Uterus (tissue), 2 donors: ENCODE results near the gene PHF14.

Experiments
- POLR2A ChIP-seq, 2 donors: fragments of 450-650 bp; IDR thresholded peaks; one replicate each; pipeline ENCODE4 v1.6.1; 2016; ENCODE audit warnings: antibody characterized with exemption in 2 of 2, mild to moderate bottlenecking in 1 of 2, moderate library complexity in 1 of 2
- TF ChIP-seq, protein P1 (sequence below), 4 experiments: fragments of 200-600 bp in 2 of 4; fragments of 450-650 bp in 2 of 4; sonication (generic) in 2 of 4; IDR thresholded peaks; one replicate each; pipeline ENCODE4 v1.5.1; 2016 to 2019; ENCODE audit warnings: antibody characterized with exemption in 4 of 4, mild to moderate bottlenecking in 2 of 4, moderate library complexity in 1 of 4

- TF ChIP-seq, protein P1, sequence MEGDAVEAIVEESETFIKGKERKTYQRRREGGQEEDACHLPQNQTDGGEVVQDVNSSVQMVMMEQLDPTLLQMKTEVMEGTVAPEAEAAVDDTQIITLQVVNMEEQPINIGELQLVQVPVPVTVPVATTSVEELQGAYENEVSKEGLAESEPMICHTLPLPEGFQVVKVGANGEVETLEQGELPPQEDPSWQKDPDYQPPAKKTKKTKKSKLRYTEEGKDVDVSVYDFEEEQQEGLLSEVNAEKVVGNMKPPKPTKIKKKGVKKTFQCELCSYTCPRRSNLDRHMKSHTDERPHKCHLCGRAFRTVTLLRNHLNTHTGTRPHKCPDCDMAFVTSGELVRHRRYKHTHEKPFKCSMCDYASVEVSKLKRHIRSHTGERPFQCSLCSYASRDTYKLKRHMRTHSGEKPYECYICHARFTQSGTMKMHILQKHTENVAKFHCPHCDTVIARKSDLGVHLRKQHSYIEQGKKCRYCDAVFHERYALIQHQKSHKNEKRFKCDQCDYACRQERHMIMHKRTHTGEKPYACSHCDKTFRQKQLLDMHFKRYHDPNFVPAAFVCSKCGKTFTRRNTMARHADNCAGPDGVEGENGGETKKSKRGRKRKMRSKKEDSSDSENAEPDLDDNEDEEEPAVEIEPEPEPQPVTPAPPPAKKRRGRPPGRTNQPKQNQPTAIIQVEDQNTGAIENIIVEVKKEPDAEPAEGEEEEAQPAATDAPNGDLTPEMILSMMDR (IDR thresholded peaks at IDR 0.05): no peak
- no peak for TF ChIP-seq POLR2A (IDR thresholded peaks at IDR 0.05)
Observed at GRCh38 chr7:11079907-11080306, 106.2 kb downstream of the PHF14 start.
